Amygdala (tissue), 56 donors: Measurements from ENCODE around the gene GOLGA6D.
"Not testable (repeated sequence)": the region's sequence is repeated elsewhere in the genome, so short reads cannot be mapped to it uniquely, and the experiment has no call there.

ENCODE experiments used
- DNase-seq, 56 donors: peaks; one replicate each; lab custom pipeline; 2025; lab: John Stamatoyannopoulos, UW

Gene GOLGA6D, protein sequence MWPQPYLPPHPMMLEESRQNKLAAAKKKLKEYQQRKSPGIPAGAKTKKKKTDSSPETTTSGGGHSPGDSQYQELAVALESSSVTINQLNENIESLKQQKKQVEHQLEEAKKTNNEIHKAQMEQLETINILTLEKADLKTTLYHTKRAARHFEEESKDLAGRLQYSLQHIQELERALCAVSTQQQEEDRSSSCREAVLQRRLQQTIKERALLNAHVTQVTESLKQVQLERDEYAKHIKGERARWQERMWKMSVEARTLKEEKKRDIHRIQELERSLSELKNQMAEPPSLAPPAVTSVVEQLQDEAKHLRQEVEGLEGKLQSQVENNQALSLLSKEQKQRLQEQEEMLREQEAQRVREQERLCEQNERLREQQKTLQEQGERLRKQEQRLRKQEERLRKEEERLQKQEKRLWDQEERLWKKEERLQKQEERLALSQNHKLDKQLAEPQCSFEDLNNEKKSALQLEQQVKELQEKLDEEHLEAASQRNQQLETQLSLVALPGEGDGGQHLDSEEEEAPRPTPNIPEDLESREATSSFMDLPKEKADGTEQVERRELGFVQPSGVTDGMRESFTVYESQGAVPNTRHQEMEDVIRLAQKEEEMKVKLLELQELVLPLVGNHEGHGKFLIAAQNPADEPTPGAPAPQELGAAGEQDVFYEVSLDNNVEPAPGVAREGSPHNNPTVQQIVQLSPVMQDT

DNA sequence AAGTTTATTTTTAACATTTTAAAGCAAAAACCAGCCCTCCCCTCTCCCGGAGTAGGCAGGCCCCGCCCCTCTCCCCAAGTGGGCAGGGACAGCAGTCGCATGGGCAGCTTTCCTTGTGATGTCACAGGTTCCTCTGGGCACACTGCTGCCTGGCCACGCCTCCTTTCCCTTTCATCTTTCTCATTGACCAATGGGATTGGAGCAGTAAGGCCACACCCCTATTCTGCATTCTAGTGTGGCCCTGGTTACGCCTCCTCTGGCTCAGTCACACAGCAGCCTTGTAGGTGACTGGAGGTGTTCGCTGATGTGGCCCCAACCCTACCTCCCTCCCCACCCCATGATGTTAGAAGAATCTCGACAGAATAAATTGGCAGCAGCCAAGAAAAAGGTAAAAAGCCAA is at the start of gene GOLGA6D:
Gene GOLGA6D, plus strand, starts transcription at position 264 of the 400 bp plus-strand sequence. Its CDS starts 41 bp downstream, at position 305.
- not testable (repeated sequence) for DNase-seq

DNA sequence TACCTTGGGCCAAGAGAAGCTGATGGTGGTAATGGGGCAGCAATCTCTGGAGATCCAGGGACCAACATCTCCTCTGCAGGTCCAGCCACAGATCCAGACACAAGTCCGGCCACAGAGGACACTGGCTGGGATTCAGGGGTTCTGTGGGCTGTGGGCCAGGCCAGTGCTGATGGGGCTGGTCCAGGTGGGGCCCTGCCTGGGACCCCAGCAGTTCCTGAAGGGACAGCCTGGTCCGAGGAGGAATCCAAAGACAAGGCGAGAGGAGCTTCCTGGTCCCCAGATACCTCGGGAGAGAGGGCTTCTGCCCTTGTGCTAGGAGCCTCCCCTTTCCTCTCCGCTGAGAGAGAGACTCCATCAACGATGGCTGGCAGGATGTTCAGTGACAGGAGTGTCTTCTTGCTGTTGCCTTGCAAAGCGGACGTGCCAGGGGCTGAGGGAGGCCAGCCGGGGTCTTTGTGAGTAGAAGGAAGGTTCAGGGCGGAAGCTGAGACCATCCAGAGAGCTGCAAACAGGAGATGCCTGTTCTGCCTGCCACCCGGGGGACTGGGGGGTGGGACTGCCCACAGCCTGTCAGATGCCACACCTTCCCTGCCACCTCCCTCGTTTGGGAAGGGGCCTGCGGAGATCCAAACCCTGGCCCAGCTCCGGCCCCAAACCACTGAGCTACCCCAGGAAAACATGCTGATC is 49.0 kb upstream of the GOLGA6D start:
- DNase-seq = no peak

DNA sequence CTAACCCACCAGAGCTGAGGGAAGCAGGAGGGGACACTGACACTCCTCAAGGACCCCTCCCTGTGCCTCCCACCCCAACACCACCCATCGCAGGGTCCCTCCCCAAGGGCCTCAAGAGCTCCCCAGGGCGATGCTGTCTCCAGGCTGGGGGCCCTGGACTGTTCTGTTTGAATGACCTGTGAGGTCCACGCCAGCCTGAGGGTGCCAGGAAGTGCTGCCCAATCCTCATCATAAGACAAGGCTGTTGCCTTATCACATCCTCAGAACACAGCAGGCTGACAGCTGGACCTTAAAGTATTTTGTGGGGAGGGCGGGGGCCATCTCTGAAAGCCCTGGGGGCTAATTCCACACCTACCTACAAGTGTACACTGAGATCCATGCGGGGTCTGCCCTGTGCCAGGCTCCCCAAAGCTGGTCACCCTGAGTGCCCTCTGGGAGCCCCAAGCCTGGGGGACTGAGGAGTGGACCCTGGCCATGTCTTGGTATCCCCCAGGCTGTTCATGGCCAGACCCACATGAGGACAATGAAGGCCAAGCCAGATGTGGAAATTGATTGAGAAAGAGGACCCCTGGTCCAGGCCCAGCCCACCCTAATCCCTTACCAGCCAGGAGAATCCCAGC is 48.3 kb upstream of the GOLGA6D start:
- no peak for DNase-seq

DNA sequence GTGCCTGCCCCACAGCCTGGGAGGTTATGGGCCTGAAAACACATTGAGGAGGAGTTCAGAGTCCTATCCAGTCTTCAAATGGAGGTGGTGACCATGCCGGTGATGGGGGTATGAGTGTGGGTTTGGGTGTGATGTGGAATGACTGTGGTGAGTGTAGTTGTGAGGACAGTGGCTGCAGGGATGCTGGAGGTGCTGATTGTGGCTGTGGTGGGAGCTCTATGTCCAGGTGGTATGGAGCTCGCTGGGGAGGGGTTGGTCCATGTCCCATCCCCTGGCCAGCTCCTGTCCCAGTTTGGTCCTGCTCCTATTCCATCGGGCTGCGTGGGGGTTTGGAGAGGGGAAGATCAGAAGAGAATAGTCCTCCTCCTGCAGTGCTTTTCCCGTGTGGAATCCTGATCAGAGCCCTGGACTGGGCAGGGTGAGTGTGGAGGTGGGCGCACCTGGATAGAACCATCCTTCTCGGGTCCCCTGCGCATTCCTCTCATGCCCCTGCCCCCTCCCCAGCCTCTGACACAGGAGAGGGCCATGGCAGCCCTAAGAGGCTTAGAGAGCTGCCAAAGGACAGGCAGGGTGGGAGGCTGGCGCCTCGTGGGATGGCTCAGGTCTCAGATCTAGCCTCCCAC is 47.5 kb upstream of the GOLGA6D start:
- no peak for DNase-seq

DNA sequence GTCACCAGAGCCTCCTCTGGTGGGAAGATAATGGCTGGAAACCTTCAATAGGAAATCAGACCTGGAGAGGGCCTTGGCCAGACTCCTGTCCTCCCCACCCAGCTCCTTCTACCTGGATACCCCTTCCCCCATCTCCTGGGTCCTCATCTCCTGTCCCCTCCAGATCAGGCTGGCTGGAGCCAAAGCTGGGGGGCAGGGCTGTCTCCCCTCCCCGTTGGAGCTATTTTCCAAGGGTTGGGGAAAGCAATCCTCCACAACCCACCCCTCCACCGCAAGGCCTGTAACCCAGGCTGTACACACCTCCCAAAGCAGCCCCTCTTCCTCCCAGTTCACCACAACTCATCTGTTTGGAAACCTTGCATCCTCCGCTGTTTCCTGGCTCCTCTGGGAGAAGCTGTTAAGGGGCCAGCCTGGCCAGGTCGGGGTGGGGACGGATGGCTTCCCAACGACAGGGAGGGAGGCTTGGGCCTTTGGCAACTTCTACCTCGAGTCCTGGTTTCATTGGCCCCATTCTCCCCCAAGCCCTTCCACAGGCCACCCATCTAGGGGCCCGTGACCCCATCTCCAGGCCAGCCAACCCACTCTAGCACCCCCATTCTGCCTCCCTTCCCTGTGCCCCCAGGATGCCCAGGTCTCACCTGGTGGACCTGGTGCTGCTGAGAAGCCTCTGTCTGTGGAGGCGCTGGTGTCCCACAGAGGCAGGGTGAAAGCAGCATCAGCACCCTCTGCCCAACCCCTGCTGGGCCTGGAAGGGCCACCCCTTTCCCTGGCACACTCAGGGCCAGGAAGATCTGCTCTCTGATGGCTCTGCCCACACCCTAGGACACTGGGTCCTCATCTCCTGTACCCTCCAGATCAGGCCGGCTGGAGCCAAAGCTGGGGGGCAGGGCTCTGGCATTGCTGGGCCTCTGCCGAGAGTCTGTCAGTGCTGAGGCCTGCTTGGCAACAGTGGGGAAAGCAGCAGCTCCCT is 46.6 kb upstream of the GOLGA6D start:
- DNase-seq = no peak

DNA sequence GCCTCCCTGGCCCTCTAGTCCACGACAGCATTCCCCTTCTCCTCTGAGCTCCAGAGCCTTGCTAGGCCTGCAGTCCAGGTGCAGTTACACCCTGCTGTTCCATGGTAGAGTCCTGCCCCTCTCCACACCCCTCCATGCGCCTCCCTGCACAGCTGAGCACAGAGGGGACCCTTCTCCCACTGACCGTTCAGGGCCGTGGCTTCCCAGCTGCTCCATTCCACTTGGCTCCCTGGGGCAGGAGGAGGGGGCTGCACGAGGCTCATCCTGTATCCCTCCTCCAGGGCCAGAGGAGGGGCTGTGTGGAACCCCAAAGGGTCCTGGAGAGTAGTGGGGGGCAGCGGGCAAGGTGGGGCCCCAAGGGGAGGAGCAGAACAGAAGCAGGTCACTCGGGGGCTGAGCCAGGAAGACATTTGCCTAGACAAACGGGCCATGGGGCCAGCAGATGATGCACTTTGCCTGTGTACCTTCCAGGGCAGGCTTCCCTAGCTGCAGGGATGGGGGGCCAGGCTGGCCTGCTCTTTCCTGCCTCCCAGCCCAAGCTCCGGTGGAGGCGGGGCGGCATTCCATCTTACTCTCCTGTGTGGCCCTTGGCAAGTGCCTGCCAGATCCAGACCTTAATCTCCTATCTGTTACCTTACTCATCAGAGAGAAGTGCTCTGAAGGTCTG is 45.2 kb upstream of the GOLGA6D start:
- DNase-seq = no peak

DNA sequence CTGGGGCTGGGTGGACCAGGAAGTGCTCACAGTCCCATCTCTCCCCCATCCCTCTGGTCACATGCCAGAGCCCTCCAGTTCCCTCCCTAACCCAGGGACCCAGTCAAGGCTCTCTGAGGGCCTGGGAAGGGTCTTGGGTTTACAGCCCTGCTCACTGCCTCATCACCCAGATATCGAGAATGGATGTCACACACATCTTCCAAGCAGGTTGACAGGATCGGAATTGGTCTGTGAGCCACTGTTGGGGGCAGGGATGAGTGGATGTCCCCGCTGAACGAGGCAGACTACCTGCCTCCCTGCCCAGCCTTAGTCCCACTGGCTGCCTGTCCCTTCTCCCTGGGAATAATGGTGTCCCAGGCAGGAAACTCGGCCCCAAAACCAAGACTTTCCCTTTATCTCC is 44.5 kb upstream of the GOLGA6D start:
- DNase-seq = no peak

DNA sequence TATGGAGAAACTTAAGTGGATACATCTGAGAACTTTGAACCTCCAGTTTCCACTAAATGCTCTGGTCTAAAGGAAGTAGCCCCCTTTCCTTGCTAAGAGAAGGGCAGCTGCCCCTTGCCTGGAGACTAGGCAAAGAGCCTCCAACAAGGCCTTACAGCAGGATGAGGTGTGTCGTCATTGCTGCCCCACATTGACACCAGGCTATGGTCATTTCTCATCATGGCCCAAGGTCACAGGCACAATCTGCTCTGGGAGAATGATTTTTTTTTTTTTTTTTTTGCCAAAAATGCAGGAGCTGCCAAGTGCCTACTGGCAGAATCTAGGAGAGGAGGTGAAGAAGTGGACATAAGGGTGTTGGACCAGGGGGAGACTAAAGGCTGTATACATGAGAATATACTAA is 36.9 kb upstream of the GOLGA6D start:
- not testable (repeated sequence) for DNase-seq

DNA sequence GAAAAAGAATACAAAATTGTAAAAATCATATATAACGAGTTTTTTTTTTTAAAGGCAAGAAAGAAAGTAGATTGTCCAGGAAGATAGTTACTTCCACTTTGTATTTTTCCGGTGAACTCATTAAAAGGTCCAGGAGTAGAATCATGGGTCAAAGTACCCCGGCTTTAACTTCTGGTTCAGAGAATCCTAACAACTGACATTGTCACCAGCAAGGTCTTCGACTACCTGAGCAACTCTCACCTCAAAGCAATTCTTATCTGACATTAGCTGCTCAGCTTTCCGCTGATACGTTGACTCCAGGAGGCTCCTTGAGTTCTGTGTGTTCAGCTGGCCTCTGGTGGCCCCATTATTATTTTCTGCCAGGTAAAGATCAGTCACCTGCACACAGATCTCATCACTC is 33.6 kb upstream of the GOLGA6D start:
- not testable (repeated sequence) for DNase-seq

DNA sequence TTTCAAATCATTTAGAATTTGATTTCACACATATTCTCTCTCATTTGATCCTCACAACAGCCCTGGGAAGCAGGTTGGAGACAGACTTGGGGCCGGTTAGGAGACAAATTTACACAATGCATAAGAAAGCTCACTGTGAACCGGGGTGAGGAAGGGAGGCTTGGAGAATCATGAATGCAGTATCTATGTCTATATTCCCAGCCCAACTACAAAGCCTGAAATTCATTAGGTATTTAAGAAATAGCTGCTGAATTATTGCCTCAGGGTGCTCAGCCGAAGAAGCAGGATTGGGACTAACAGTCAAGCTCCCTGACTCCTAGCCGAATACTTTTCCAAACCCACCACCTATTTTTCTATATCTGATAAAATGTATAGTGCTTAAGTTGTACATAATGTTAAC is 32.9 kb upstream of the GOLGA6D start:
- no peak for DNase-seq

DNA sequence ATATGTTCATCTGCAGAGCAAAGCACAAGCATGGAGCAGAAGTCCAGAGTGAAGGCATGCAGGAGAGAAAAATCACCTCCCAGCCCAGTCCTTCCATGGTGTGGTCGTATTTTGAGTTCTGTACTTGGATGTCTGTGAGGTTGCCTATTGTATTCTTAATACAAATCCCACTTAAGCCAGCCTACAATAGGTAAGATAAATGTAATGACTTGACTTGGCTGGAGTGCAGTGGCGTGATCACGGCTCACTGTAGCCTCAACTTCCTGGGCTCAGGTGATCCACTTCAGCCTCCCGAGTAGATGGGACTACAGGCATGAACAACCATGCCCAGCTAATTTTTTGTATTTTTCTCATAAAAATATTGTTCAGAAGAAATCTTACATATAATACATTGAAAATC is 31.3 kb upstream of the GOLGA6D start:
- DNase-seq = not testable (repeated sequence)

DNA sequence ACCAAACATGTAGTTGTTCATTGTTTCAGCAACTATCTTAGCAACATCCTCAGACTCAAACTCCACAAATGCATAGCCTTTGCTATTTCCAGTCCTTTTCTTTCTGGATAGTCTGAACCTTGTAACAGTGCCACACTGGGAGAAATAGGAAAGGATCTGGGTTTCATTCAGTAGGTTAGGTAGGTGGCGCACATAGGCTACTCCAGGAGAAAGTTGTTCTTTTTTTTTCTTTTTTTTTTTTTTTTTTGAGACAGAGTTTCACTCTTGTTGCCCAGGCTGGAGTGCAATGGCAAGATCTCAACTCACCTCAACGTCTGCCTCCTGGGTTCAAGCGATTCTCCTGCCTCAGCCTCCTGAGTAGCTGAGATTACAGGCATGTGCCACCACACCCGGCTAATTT is 30.4 kb upstream of the GOLGA6D start:
- DNase-seq = not testable (repeated sequence)

DNA sequence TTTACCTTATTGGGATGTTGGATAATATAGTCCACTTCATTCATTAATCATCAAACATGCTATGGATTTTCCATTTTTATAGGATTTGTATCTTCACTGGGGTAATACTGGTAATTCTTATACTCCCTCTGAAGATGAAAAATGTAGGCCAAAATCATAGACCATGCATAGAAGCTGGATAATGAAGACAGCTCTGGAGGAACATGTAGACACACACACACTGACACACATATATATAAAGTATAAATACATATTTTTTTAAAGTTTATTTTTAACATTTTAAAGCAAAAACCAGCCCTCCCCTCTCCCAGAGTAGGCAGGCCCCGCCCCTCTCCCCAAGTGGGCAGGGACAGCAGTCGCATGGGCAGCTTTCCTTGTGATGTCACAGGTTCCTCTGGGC is 24.6 kb upstream of the GOLGA6D start, which contains the start of gene GOLGA6C:
Gene GOLGA6C, plus strand, starts transcription at position 301 of the 400 bp plus-strand sequence. CDS start 265 bp downstream, outside the sequence.
- not testable (repeated sequence) for DNase-seq

DNA sequence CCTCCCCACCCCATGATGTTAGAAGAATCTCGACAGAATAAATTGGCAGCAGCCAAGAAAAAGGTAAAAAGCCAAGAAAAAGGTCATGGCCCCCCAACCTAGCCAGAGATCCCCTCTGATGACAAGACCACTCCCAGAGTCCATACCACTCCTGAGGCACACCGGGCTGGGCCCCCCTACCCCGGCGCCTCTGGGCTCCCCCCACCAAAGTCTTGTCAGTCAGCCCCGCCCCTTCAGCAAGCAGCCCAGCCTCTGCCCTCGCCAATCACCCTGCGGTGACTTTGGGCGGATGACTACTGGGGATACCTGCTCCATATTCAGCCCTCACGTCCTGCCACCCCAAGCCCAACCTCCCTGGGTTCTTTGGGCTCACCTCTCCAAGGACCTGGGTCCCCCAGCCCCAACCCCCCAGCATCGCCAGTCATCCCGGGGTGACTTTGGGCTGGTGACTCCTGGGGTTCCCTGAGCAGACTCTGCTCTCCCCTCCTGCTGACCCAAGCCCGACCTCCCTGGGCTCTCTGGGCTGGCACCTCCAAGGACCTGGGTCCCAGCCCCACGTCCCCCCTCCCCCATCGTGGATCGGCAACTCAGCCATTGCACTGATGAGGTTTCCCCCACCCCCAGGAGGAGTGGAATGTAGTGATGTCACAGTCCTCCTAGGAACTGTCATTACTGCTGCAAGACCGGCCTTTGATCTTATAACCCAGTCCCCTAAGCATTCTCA is 23.9 kb upstream of the GOLGA6D start:
- DNase-seq = not testable (repeated sequence)

DNA sequence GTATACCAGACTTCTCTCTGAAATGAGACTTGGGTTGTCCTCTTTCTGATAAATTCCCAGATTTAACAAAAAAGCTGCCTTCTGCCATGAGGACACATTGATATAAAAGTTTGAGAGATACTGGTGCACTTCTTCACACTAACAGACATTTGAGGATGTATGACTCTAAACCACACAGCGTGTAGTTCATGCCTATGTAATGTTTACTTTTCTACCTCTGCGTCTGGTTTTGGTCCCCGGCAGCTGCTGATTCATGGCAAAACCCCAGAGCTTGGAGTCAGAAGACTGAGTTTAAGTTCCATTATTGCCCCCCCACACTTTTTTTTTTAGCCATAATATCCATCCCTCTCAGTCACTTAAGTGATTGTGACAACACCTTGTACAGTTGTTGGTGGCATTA is 22.8 kb upstream of the GOLGA6D start:
- DNase-seq = not testable (repeated sequence)

DNA sequence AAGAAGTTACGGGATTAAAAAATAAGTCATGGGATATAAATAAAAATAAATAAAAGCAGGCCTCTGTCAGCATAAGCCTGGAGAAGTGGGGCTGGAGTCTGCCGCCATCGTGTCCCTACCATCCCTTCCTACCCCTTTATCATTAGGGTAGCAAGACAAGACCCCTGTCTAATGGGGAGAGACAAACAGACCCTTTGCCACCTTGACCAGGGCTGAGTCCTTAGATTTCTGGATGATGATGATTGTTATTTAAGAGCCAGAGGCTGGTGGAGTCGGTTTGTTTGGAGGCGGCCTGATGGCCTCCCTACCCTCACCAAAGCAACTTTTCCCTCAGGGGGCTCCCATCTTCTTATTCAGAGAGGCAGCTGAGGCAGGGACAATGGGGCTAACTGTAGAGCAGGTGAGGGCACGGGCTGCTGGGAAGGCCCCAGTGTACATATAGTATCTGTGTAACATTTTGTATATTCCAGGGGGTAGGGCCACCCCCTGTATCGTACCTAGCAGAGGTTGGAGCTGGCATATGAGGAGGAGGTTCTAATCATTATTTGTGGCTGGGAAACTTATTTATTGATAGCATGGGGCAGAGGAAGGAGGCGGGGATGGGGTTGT is 8.8 kb upstream of the GOLGA6D start:
- not testable (repeated sequence) for DNase-seq

DNA sequence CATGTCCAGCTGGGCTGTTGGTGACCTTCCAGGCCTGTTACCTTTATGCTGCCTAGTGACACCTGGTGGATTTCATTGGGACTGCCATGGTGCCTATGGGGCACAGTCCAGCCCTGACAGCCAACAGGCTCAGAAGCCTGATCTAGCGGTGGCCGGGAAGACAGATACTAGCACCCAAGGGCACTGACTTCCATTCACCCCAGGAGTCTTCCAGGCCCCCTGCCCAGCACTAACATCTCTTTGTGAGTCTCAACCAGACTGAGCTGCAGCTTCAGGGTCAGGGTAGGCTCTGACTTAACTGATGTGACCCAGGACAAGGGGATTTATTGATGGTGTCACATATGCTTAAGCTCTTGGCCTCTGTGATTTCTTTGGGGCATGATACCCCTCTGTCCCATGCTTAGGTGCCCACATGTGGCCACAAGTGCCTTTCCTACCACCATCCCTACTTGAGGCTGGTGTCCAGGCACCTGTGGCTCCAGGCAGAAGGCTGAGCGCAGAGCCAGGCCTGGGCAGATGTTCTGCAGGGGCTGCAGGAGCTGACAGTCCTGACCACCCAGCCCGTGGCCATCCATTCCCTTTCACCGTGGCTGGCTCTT is 8.0 kb upstream of the GOLGA6D start:
- not testable (repeated sequence) for DNase-seq
